Mucosa of gallbladder (tissue), 1 donor: ENCODE measurements around the gene DPY30. TPM values are rescaled to one million over a fixed set of nuclear protein-coding genes. Genes with fewer than 3 reads are reported as not detected.
"Not testable (repeated sequence)": the region's sequence is repeated elsewhere in the genome, so short reads cannot be mapped to it uniquely, and the experiment has no call there.

ENCODE experiments used
- DNase-seq: peaks from one replicate; pipeline ENCODE4 v3.0.0-alpha.2; 2020; ENCODE audit warnings: low spot score
- total RNA-seq: library from RNA; stranded (reverse); gene quantifications from one replicate; pipeline ENCODE4 v1.2.1, GENCODE V29; 2021
- donor health status: DM: no; HTN: no; CAD: no.

The DPY30 gene
- total RNA-seq: 65.1 TPM

GRCh38 chr2:32039447-32040219 is at the start of gene DPY30:
Gene DPY30, minus strand, starts transcription at chr2:32039805. Its CDS starts 349 bp downstream, at chr2:32039456.
- DNase-seq: peak; percentile 92

GRCh38 chr2:32074134-32074506 is 34.5 kb upstream of the DPY30 start:
- DNase-seq: no peak

- no peak for DNase-seq
Measured at GRCh38 chr2:32067549-32067948, 27.9 kb upstream of the DPY30 start.

GRCh38 chr2:32064713-32065112 is 25.1 kb upstream of the DPY30 start:
- DNase-seq: no peak

GRCh38 chr2:32064021-32064601 is 24.5 kb upstream of the DPY30 start:
- DNase-seq: no peak

- DNase-seq: peak; percentile 97
Measured at GRCh38 chr2:32063310-32064020, 23.9 kb upstream of the DPY30 start, which contains the start of gene SPAST. Gene SPAST, plus strand, starts transcription at chr2:32063556. Its CDS starts 276 bp downstream, at chr2:32063832.

GRCh38 chr2:32061973-32062861 is 22.6 kb upstream of the DPY30 start:
- peak; percentile 30 for DNase-seq

GRCh38 chr2:32061430-32061829 is 21.8 kb upstream of the DPY30 start:
- no peak for DNase-seq

- DNase-seq: no peak
Measured at GRCh38 chr2:32060266-32060665, 20.7 kb upstream of the DPY30 start.

GRCh38 chr2:32058130-32058529 is 18.5 kb upstream of the DPY30 start:
- DNase-seq: no peak

GRCh38 chr2:32054583-32054982 is 15.0 kb upstream of the DPY30 start:
- DNase-seq: not testable (repeated sequence)

GRCh38 chr2:32051836-32052439 is 12.3 kb upstream of the DPY30 start:
- no peak for DNase-seq

GRCh38 chr2:32043561-32043960 is 4.0 kb upstream of the DPY30 start:
- DNase-seq: no peak

GRCh38 chr2:32034198-32034887 is 5.3 kb downstream of the DPY30 start:
- DNase-seq: not testable (repeated sequence)

- not testable (repeated sequence) for DNase-seq
Measured at GRCh38 chr2:32018789-32019482, 20.7 kb downstream of the DPY30 start.

GRCh38 chr2:32012872-32013271 is 26.7 kb downstream of the DPY30 start:
- no peak for DNase-seq

GRCh38 chr2:32011485-32011960 is 28.1 kb downstream of the DPY30 start:
- DNase-seq: no peak

GRCh38 chr2:32010670-32011484 is 28.7 kb downstream of the DPY30 start, which contains the start of gene MEMO1:
Gene MEMO1, minus strand, starts transcription at chr2:32011008. Its CDS starts 761 bp downstream, at chr2:32010247.
- DNase-seq: peak; percentile 94

- DNase-seq: peak; percentile 52
Measured at GRCh38 chr2:32010280-32010669, 29.3 kb downstream of the DPY30 start.
